Astrocyte (in vitro differentiated cells and primary cell): ENCODE results near the gene CES2.

ENCODE experiments used
- EZH2 ChIP-seq: IDR thresholded peaks from 2 replicates; pipeline ENCODE4 v1.6.1; 2012; ENCODE audit warnings: mild to moderate bottlenecking, low read length, inconsistent platforms; ENCODE audit not compliant: insufficient read depth
- TF ChIP-seq, protein P1 (sequence below): IDR thresholded peaks from 2 replicates; pipeline ENCODE4 v1.5.1; 2011; ENCODE audit warnings: low read depth, mild to moderate bottlenecking, inconsistent platforms, low read length, moderate library complexity; ENCODE audit not compliant: insufficient read depth

- TF ChIP-seq, protein P1, sequence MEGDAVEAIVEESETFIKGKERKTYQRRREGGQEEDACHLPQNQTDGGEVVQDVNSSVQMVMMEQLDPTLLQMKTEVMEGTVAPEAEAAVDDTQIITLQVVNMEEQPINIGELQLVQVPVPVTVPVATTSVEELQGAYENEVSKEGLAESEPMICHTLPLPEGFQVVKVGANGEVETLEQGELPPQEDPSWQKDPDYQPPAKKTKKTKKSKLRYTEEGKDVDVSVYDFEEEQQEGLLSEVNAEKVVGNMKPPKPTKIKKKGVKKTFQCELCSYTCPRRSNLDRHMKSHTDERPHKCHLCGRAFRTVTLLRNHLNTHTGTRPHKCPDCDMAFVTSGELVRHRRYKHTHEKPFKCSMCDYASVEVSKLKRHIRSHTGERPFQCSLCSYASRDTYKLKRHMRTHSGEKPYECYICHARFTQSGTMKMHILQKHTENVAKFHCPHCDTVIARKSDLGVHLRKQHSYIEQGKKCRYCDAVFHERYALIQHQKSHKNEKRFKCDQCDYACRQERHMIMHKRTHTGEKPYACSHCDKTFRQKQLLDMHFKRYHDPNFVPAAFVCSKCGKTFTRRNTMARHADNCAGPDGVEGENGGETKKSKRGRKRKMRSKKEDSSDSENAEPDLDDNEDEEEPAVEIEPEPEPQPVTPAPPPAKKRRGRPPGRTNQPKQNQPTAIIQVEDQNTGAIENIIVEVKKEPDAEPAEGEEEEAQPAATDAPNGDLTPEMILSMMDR = peak; percentile 82
- TF ChIP-seq EZH2 = no peak
Observed at GRCh38 chr16:66977341-66978113, 42.2 kb downstream of the CES2 start.
